ENCODE data around the gene ADGRL3.
"Not testable (repeated sequence)": the region's sequence is repeated elsewhere in the genome, so short reads cannot be mapped to it uniquely, and the experiment has no call there.

Gene ADGRL3

DNA sequence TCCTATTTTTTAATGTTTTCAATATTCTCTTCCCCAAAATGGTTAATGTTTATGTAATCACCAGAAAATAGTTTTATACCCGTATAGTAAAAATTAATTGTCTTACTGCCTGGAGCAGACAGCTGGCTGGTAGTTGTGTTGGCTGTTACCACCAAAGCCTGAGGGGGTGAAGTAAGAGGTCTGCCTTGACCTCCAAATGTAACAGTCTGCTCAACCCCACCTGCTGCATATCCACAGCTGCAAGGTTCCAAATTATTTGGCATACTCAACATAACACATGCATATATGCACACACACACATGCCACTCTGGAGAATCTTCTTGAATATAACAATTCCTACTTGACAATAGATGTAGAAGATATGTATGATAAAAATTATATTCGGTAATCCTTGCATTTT lies 624.3 kb downstream of the ADGRL3 start:
- no peak for DNase-seq

DNA sequence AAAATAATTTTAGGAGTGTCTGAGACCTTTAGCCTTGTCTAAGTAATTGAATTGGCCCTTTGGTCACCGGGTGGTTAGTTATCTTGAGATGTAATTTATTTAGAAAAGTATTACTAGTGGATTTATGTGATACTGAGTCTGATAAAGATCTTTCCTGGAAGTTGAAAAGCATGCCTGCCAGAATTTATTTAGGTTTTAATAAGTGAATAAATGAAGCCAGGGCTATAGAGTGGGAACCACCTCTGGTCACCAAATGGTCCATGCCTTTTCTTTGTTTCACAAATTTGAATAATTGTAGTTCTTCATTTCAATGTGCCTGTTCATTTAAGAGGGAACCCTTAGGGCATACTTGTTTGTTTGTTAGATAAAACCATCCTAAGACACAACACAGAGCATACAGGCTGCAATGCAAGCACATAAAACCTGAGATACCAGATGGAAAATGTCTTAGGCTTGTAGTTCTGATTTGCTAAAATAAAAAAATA lies 627.8 kb downstream of the ADGRL3 start:
- no peak for DNase-seq

DNA sequence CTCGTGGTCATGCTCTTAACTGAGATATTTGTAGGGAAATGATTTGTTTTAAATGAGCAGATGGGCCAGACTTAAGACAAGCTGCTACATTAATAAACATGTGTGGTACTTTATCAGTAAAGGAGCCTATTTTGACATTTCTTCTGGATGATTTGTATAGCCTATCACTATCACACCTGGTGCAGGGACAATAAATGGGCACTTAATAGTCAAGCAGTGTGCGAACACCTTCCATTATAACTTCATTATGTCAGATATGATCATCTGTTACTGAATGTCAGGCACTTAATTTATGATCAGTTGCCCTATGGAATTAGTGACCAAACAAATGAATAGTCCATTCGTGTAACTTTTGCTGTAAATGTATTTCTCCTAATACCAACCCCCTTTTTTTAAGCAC lies 628.8 kb downstream of the ADGRL3 start:
- no peak for DNase-seq

GRCh38 chr4:61831987-61832386 lies 631.9 kb downstream of the ADGRL3 start:
- no peak for DNase-seq

DNA sequence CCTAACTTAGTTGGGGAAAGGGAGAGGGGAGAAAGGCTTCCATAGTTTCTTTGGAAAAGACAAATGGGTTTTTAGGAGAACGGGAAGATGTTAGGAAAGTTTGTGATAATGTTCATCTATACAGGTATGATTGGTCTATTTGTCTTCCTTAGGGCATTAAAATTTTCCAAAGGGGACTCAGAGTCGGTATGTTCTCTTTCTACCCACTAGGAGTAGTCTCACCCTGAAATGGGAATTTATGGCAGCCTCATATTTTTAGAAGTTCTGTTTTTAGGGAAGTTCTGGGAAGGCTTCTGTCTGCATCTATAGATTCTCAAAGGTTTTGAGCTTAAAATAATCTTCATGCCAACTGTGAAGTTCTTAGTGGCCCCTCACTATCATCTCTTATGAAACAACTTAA lies 637.3 kb downstream of the ADGRL3 start:
- no peak for DNase-seq

DNA sequence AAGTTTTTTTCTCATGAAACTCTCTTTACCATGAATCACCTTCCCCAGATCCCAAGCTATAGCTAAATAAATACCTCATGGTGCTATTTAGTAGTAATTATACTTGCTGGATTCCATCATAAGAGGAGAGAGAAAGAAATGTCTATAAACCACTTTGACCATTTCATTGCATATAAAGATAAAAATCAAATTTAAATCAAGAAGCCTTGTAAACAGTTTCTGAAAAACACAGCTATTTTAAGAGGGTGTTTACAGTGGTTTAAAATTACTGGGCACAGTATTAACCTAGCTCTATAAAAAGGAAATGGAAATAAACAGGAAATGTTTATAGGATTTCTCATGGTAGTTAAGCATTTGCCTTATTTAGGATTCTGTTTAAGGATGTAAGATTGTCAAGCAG lies 637.9 kb downstream of the ADGRL3 start:
- DNase-seq, result no peak

- DNase-seq, result peak in 1 of 14 donors; percentile 4
Measured at GRCh38 chr4:61841714-61842113, 641.6 kb downstream of the ADGRL3 start.

GRCh38 chr4:61851126-61851525 lies 651.0 kb downstream of the ADGRL3 start:
- no peak for DNase-seq

GRCh38 chr4:61852105-61852504 lies 652.0 kb downstream of the ADGRL3 start:
- DNase-seq, result not testable (repeated sequence)

GRCh38 chr4:61853041-61853440 lies 652.9 kb downstream of the ADGRL3 start:
- no peak for DNase-seq

GRCh38 chr4:61860376-61860775 lies 660.2 kb downstream of the ADGRL3 start:
- no peak for DNase-seq

DNA sequence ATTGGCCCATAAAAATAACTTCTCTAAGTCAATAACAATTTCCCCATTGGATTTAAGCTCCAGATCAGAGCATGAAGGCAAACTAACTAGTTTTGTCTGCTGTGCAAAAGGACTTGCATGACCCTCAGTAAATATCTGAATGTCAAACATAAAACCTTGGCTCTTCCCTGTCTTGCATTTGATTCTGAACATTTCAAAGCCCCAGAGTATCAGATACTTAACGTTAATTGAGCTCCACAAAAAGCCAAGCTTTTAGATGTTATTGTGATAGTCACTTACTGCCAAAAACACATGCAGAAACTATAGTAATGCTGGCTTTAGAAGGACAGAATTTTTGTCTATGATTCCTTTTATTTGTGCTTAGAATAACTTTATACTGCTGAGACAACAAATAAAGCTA lies 664.2 kb downstream of the ADGRL3 start:
- no peak for DNase-seq

GRCh38 chr4:61866378-61867030 lies 666.4 kb downstream of the ADGRL3 start:
- DNase-seq, result no peak

DNA sequence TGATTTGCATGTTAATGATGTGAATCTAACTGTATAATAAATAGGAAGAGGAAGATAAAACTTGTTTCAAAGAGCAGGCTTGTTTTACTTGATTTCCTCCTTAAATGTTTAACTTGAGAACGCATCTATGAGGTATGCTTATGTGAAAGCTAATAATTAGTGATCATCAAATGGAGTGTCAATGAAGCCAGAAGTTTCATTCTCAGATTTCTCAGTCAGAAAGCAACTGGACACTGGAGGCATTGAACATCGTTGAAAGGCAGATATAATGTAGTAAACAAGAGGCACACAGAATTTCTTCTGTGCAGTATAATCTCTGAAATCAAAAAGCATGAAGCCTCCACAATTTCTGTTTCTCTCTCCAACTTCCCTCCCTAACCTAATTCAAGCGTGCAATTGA lies 672.9 kb downstream of the ADGRL3 start:
- DNase-seq, result no peak

DNA sequence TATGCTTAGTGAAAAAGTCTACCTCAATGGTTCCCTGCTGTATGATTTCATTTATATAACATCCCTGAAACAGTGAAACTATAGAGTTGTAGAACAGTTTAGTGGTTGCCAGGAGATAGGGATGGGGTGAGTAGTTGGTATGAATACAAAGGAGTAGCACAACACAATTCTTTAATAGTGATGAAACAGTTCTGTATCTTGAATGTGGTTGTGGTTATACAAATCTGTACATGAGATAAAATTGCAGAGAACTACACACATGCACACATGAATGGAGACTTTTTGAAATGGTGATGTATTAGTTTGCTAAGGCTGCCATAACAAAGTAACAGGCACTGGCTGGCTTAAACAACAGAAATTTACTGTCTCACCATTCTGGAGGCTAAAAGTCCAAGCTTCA lies 677.1 kb downstream of the ADGRL3 start:
- no peak for DNase-seq

- DNase-seq, result no peak
Measured at GRCh38 chr4:61877893-61878292, 677.8 kb downstream of the ADGRL3 start.

- no peak for DNase-seq
Measured at GRCh38 chr4:61882381-61882780, 682.3 kb downstream of the ADGRL3 start.

DNA sequence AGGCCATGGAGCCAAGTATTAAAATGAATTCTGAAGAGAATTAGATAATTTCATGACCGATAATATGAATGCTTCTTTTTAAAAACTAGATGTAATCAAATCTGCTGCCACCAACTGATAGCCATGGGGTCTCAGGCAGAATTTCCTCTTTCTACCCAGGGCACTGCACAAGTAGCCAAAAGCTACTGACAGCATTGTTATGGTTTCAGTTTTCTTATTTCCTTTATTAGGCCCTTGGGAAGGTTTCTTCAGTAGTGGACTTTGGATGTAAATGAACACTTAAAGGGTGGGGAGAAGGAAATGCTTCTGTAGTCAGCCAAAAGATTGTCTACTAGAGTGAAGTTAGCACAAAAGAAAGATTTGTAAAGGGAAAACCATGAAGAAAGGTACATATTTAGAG lies 686.0 kb downstream of the ADGRL3 start:
- no peak for DNase-seq

- no peak for DNase-seq
Measured at GRCh38 chr4:61889117-61889516, 689.0 kb downstream of the ADGRL3 start.

GRCh38 chr4:61890321-61890720 lies 690.2 kb downstream of the ADGRL3 start:
- no peak for DNase-seq

GRCh38 chr4:61891953-61892352 lies 691.8 kb downstream of the ADGRL3 start:
- no peak for DNase-seq

DNA sequence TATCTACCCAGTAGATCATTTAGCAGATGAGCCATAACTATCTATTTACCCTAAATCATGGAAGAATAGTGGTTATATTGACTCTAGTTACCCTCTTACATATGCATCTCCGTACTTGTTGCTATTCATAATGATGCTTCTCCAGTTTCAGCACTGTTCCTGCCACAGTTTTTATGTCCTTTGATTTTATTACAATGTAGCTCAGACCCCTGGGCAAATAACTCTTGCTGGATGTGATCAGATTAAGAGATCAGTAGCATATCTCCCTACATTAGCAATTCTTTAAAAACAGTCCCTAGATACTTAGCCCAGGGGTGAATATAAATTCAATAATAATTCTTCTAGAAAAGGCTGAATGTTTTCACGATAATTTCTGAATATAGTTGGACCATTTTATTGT lies 696.5 kb downstream of the ADGRL3 start:
- DNase-seq, result no peak

DNA sequence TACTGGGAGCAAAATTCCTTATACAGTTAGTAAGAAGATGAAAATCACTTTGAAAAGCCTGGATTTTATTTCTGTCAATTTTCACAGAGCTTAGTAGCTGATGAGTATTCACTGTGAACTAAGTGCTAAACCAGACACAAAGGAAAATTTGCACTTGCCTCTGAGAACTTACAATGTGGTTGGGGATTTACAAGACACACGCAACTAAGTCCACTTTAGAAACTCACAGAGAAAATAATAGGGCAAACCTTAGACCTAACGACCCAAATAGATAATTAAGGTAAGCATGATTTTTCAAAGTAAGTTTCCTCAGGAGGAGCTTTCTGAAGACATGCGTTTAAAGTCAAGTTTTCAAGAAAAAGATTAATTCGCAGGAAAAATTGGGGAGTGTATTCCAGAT lies 708.9 kb downstream of the ADGRL3 start:
- DNase-seq, result no peak

- no peak for DNase-seq
Measured at GRCh38 chr4:61911313-61911756, 711.2 kb downstream of the ADGRL3 start.

- DNase-seq, result no peak
Measured at GRCh38 chr4:61913619-61914018, 713.5 kb downstream of the ADGRL3 start.

Data from C1 segment of cervical spinal cord (tissue), 14 donors.